RCC 7860 (cell line): Measurements from ENCODE around the gene CENPL.
"Not testable (repeated sequence)": the region's sequence is repeated elsewhere in the genome, so short reads cannot be mapped to it uniquely, and the experiment has no call there.

Experiments used
- DNase-seq: peaks from one replicate; pipeline ENCODE4 v3.0.0-alpha.2; 2015; ENCODE audit warnings: low spot score
- FAIRE-seq: peaks from 2 replicates; lab custom pipeline; 2012; peaks lifted over from hg19 to GRCh38; lab: Jason Lieb, UNC

The CENPL gene

GRCh38 chr1:173857363-173857917, 32.8 kb upstream of the CENPL start:
- DNase-seq: no peak
- no peak for FAIRE-seq

GRCh38 chr1:173856903-173857302, 32.2 kb upstream of the CENPL start:
- no peak for DNase-seq
- no peak for FAIRE-seq

GRCh38 chr1:173856014-173856413, 31.3 kb upstream of the CENPL start:
- DNase-seq (no peak), FAIRE-seq (no peak)

- FAIRE-seq (no peak), DNase-seq (no peak)
Measured at GRCh38 chr1:173853074-173853473, 28.4 kb upstream of the CENPL start.

GRCh38 chr1:173852105-173852504, 27.4 kb upstream of the CENPL start:
- FAIRE-seq (no peak), DNase-seq (no peak)

- no peak for FAIRE-seq
- DNase-seq: no peak
Measured at GRCh38 chr1:173832748-173833147, 8.1 kb upstream of the CENPL start.

- no peak for DNase-seq
- FAIRE-seq: no peak
Measured at GRCh38 chr1:173827611-173828010, 2.9 kb upstream of the CENPL start.

- DNase-seq (no peak), FAIRE-seq (no peak)
Measured at GRCh38 chr1:173823781-173824314, 835 bp downstream of the CENPL start.

GRCh38 chr1:173821680-173822079, 3.0 kb downstream of the CENPL start:
- DNase-seq: no peak
- FAIRE-seq: no peak

GRCh38 chr1:173818459-173818858, 6.2 kb downstream of the CENPL start:
- no peak for FAIRE-seq

GRCh38 chr1:173813654-173814053, 11.0 kb downstream of the CENPL start:
- FAIRE-seq, DNase-seq: not testable (repeated sequence)

More at GRCh38 chr1:173818459-173818858, 6.2 kb downstream of the CENPL start:
- DNase-seq: no peak

GRCh38 chr1:173802961-173803360, 21.7 kb downstream of the CENPL start:
- DNase-seq (no peak), FAIRE-seq (no peak)

- not testable (repeated sequence) for DNase-seq, FAIRE-seq
Measured at GRCh38 chr1:173799995-173800394, 24.7 kb downstream of the CENPL start.

GRCh38 chr1:173798078-173798477, 26.6 kb downstream of the CENPL start:
- DNase-seq (no peak), FAIRE-seq (no peak)

- no peak for FAIRE-seq
Measured at GRCh38 chr1:173789841-173790240, 34.8 kb downstream of the CENPL start.

GRCh38 chr1:173784997-173785396, 39.7 kb downstream of the CENPL start:
- FAIRE-seq (no peak), DNase-seq (no peak)

More at GRCh38 chr1:173789841-173790240, 34.8 kb downstream of the CENPL start:
- DNase-seq: no peak

GRCh38 chr1:173779936-173780335, 44.7 kb downstream of the CENPL start:
- FAIRE-seq (no peak), DNase-seq (no peak)

GRCh38 chr1:173775578-173776226, 49.0 kb downstream of the CENPL start:
- DNase-seq (no peak), FAIRE-seq (no peak)

GRCh38 chr1:173771560-173771959, 53.1 kb downstream of the CENPL start:
- no peak for FAIRE-seq

GRCh38 chr1:173770330-173770729, 54.4 kb downstream of the CENPL start:
- not testable (repeated sequence) for FAIRE-seq, DNase-seq

More at GRCh38 chr1:173771560-173771959, 53.1 kb downstream of the CENPL start:
- DNase-seq: no peak

GRCh38 chr1:173768827-173769226, 55.9 kb downstream of the CENPL start:
- FAIRE-seq (no peak), DNase-seq (no peak)

GRCh38 chr1:173768206-173768605, 56.5 kb downstream of the CENPL start:
- FAIRE-seq (no peak), DNase-seq (no peak)
